ENCODE results near the gene FLT4.

The FLT4 gene

GRCh38 chr5:180636403-180637075 lies 12.9 kb downstream of the FLT4 start:
- TF ChIP-seq FOXP2 (optimal IDR thresholded peaks at IDR 0.05; ENCODE audit: control extremely low read depth, extremely low read length, insufficient read depth) (no peak), POLR2AphosphoS5 (IDR thresholded peaks at IDR 0.05; ENCODE audit: borderline replicate concordance, low read depth, low read length) (no peak), EZH2 (IDR thresholded peaks at IDR 0.05) (no peak)
- Histone ChIP-seq H3K9me3 (ENCODE audit: low read depth, low read length) (no peaks in the 10 kb centered on the region), H3K36me3 (ENCODE audit: insufficient read depth, low read length) (no peaks in the 10 kb centered on the region), H3K27ac (no peak overlapping the region), H3K4me3 (no peak overlapping the region), H3K9ac (ENCODE audit: insufficient read length) (no peak overlapping the region)
- no peak for DNase-seq (ENCODE audit: low read depth, low spot score)

GRCh38 chr5:180636016-180636402 lies 13.4 kb downstream of the FLT4 start:
- Histone ChIP-seq H3K9me3 (ENCODE audit: low read depth, low read length) (no peaks in the 10 kb centered on the region), H3K27ac (no peak overlapping the region), H3K36me3 (ENCODE audit: insufficient read depth, low read length) (no peaks in the 10 kb centered on the region), H3K4me3 (no peak overlapping the region), H3K9ac (ENCODE audit: insufficient read length) (no peak overlapping the region)
- TF ChIP-seq POLR2AphosphoS5 (IDR thresholded peaks at IDR 0.05; ENCODE audit: borderline replicate concordance, low read depth, low read length) = no peak
- TF ChIP-seq EZH2 (IDR thresholded peaks at IDR 0.05) = no peak
- TF ChIP-seq FOXP2 (optimal IDR thresholded peaks at IDR 0.05; ENCODE audit: control extremely low read depth, extremely low read length, insufficient read depth) = no peak
- DNase-seq (ENCODE audit: low read depth, low spot score) = no peak

- Histone ChIP-seq H3K9ac (ENCODE audit: insufficient read length) (no peak overlapping the region), H3K27ac (no peak overlapping the region), H3K36me3 (ENCODE audit: insufficient read depth, low read length) (no peaks in the 10 kb centered on the region), H3K9me3 (ENCODE audit: low read depth, low read length) (no peaks in the 10 kb centered on the region), H3K4me3 (no peak overlapping the region)
- no peak for DNase-seq (ENCODE audit: low read depth, low spot score)
- no peak for TF ChIP-seq POLR2AphosphoS5 (IDR thresholded peaks at IDR 0.05; ENCODE audit: borderline replicate concordance, low read depth, low read length)
- no peak for TF ChIP-seq EZH2 (IDR thresholded peaks at IDR 0.05)
- no peak for TF ChIP-seq FOXP2 (optimal IDR thresholded peaks at IDR 0.05; ENCODE audit: control extremely low read depth, extremely low read length, insufficient read depth)
Measured at GRCh38 chr5:180633283-180634177, 15.9 kb downstream of the FLT4 start.

- H3K36me3 ChIP-seq (ENCODE audit: insufficient read depth, low read length) = no peaks in the 10 kb centered on the region
- TF ChIP-seq FOXP2 (optimal IDR thresholded peaks at IDR 0.05; ENCODE audit: control extremely low read depth, extremely low read length, insufficient read depth) (no peak), EZH2 (IDR thresholded peaks at IDR 0.05) (no peak), POLR2AphosphoS5 (IDR thresholded peaks at IDR 0.05; ENCODE audit: borderline replicate concordance, low read depth, low read length) (no peak)
- H3K27ac ChIP-seq = no peak overlapping the region
- H3K9me3 ChIP-seq (ENCODE audit: low read depth, low read length) = no peaks in the 10 kb centered on the region
- no peak for DNase-seq (ENCODE audit: low read depth, low spot score)
- no peak overlapping the region for H3K4me3 ChIP-seq
- no peak overlapping the region for H3K9ac ChIP-seq (ENCODE audit: insufficient read length)
Measured at GRCh38 chr5:180632768-180633167, 16.6 kb downstream of the FLT4 start.

- Histone ChIP-seq H3K9me3 (ENCODE audit: low read depth, low read length) (no peaks in the 10 kb centered on the region), H3K27ac (no peak overlapping the region), H3K36me3 (ENCODE audit: insufficient read depth, low read length) (no peaks in the 10 kb centered on the region), H3K9ac (ENCODE audit: insufficient read length) (no peak overlapping the region), H3K4me3 (no peak overlapping the region)
- no peak for DNase-seq (ENCODE audit: low read depth, low spot score)
- TF ChIP-seq FOXP2 (optimal IDR thresholded peaks at IDR 0.05; ENCODE audit: control extremely low read depth, extremely low read length, insufficient read depth) (no peak), POLR2AphosphoS5 (IDR thresholded peaks at IDR 0.05; ENCODE audit: borderline replicate concordance, low read depth, low read length) (no peak), EZH2 (IDR thresholded peaks at IDR 0.05) (no peak)
Measured at GRCh38 chr5:180631549-180632383, 17.6 kb downstream of the FLT4 start.

- H3K9ac ChIP-seq (ENCODE audit: insufficient read length) = no peak overlapping the region
- no peak for DNase-seq (ENCODE audit: low read depth, low spot score)
- no peaks in the 10 kb centered on the region for H3K9me3 ChIP-seq (ENCODE audit: low read depth, low read length)
- H3K27ac ChIP-seq = no peak overlapping the region
- H3K4me3 ChIP-seq = no peak overlapping the region
- no peak for TF ChIP-seq POLR2AphosphoS5 (IDR thresholded peaks at IDR 0.05; ENCODE audit: borderline replicate concordance, low read depth, low read length)
- TF ChIP-seq EZH2 (IDR thresholded peaks at IDR 0.05) = no peak
- no peak for TF ChIP-seq FOXP2 (optimal IDR thresholded peaks at IDR 0.05; ENCODE audit: control extremely low read depth, extremely low read length, insufficient read depth)
- no peaks in the 10 kb centered on the region for H3K36me3 ChIP-seq (ENCODE audit: insufficient read depth, low read length)
Measured at GRCh38 chr5:180630426-180630825, 19.0 kb downstream of the FLT4 start.

- TF ChIP-seq POLR2AphosphoS5 (IDR thresholded peaks at IDR 0.05; ENCODE audit: borderline replicate concordance, low read depth, low read length) (no peak), EZH2 (IDR thresholded peaks at IDR 0.05) (no peak), FOXP2 (optimal IDR thresholded peaks at IDR 0.05; ENCODE audit: control extremely low read depth, extremely low read length, insufficient read depth) (no peak)
- H3K36me3 ChIP-seq (ENCODE audit: insufficient read depth, low read length) = no peaks in the 10 kb centered on the region
- H3K27ac ChIP-seq = no peak overlapping the region
- DNase-seq (ENCODE audit: low read depth, low spot score) = no peak
- no peak overlapping the region for H3K9ac ChIP-seq (ENCODE audit: insufficient read length)
- H3K4me3 ChIP-seq = no peak overlapping the region
- H3K9me3 ChIP-seq (ENCODE audit: low read depth, low read length) = no peaks in the 10 kb centered on the region
Measured at GRCh38 chr5:180629831-180630382, 19.5 kb downstream of the FLT4 start.

All from SK-N-MC (cell line).